Gastrocnemius medialis (tissue), 4 donors: ENCODE measurements around the gene NDUFB10.

Experiments used
- CTCF ChIP-seq, 5 experiments: fragments of 450-650 bp in 3 of 5; fragments of 200-600 bp in 2 of 5; sonication (generic) in 2 of 5; IDR thresholded peaks in 4 of 5; conservative IDR thresholded peaks in 1 of 5; 1 replicate in 4 of 5; 2 replicates in 1 of 5; pipeline ENCODE4 v1.5.1; 2016 to 2019; ENCODE audit warnings: antibody characterized with exemption in 5 of 5, mild to moderate bottlenecking in 3 of 5, moderate library complexity in 3 of 5
- POLR2A ChIP-seq, 2 donors: fragments of 450-650 bp; IDR thresholded peaks; one replicate each; pipeline ENCODE4 v1.6.1; 2017; ENCODE audit warnings: antibody characterized with exemption in 2 of 2, mild to moderate bottlenecking in 2 of 2, moderate library complexity in 2 of 2

- TF ChIP-seq CTCF (IDR thresholded peaks at IDR 0.05 in 4 of 5, conservative IDR thresholded peaks at IDR 0.05 in 1 of 5), result no peak
- TF ChIP-seq POLR2A (IDR thresholded peaks at IDR 0.05), result no peak
These were observed 17.9 kb downstream of the NDUFB10 start for GRCh38 chr16:1976951-1977874.
